PC-3 (cell line): Measurements from ENCODE around the gene SPRED3. TPM values are rescaled to one million over a fixed set of nuclear protein-coding genes. Genes with fewer than 3 reads are reported as not detected.

ENCODE experiments used
- ATAC-seq: fragments of 200-7000 bp; cut with Tn5 transposase; 2 replicates; pipeline ENCODE4 v1.9.1; 2020; ENCODE audit warnings: mild to moderate bottlenecking, moderate library complexity
- BruUV-seq: library from RNA; stranded (reverse); fragments of 400-500 nt; replicated peaks from 2 replicates; lab custom pipeline; 2021; lab: Mats Ljungman, UMichigan
- CTCF ChIA-PET: fragments of 300-600 bp; sonication (Branson Sonifier 250); formaldehyde crosslinking; loops from one replicate; lab custom pipeline; 2022; ENCODE audit warnings: antibody characterized with exemption; lab: Charles Lee
- POLR2A ChIA-PET: fragments of 300-600 bp; sonication (Branson Sonifier 250); formaldehyde crosslinking; loops from one replicate; lab custom pipeline; 2022; ENCODE audit warnings: antibody characterized with exemption; ENCODE audit not compliant: unreplicated experiment; lab: Charles Lee
- DNase-seq: peaks from one replicate; pipeline ENCODE4 v3.0.0-alpha.2; 2015
- H2AFZ ChIP-seq: fragments of 300-600 bp; sonication (generic); 2 replicates; pipeline ENCODE4 v1.6.0; 2016; ENCODE audit warnings: antibody characterized with exemption, low read length
- H3F3A ChIP-seq: fragments of 300-600 bp; sonication (generic); one replicate; pipeline ENCODE4 v1.6.0; 2017; ENCODE audit warnings: antibody characterized with exemption, low read length, control low read depth, mild to moderate bottlenecking; ENCODE audit not compliant: unreplicated experiment
- H3K27ac ChIP-seq: fragments of 300-600 bp; sonication (generic); 2 replicates; pipeline ENCODE4 v1.5.1; 2016; ENCODE audit warnings: mild to moderate bottlenecking, low read length
- H3K27me3 ChIP-seq: fragments of 300-600 bp; sonication (generic); 2 replicates; pipeline ENCODE4 v1.6.1; 2016; ENCODE audit warnings: low read length, mixed read lengths
- H3K36me3 ChIP-seq: fragments of 300-600 bp; sonication (generic); 2 replicates; pipeline ENCODE4 v1.6.1; 2016; ENCODE audit warnings: low read depth, mixed run types, low read length, mixed read lengths
- H3K4me1 ChIP-seq: fragments of 300-600 bp; sonication (generic); 2 replicates; pipeline ENCODE4 v1.5.1; 2016; ENCODE audit warnings: low read length; ENCODE audit not compliant: insufficient read depth
- H3K4me2 ChIP-seq: fragments of 300-600 bp; sonication (generic); 2 replicates; pipeline ENCODE4 v1.6.0; 2016; ENCODE audit warnings: low read length
- H3K4me3 ChIP-seq: fragments of 300-600 bp; sonication (generic); 2 replicates; pipeline ENCODE4 v1.5.1; 2016; ENCODE audit warnings: mild to moderate bottlenecking, low read length, mixed read lengths
- H3K79me2 ChIP-seq: fragments of 300-600 bp; sonication (generic); 2 replicates; pipeline ENCODE4 v1.6.1; 2017; ENCODE audit warnings: low read length, mixed read lengths
- H3K9ac ChIP-seq: fragments of 300-600 bp; sonication (generic); 2 replicates; pipeline ENCODE4 v1.6.0; 2016; ENCODE audit warnings: mild to moderate bottlenecking, low read length
- H3K9me2 ChIP-seq: fragments of 300-600 bp; sonication (generic); replicated peaks from 2 replicates; pipeline ENCODE4 v1.6.1; 2016; ENCODE audit warnings: mixed run types, low read length, mixed read lengths
- H3K9me3 ChIP-seq: fragments of 300-600 bp; sonication (generic); 2 replicates; pipeline ENCODE4 v1.6.1; 2016; ENCODE audit warnings: low read length, mixed read lengths
- H4K20me1 ChIP-seq: fragments of 300-600 bp; sonication (generic); 2 replicates; pipeline ENCODE4 v1.6.1; 2016; ENCODE audit warnings: low read length, mixed read lengths
- CTCF ChIP-seq: fragments of 300-600 bp; sonication (generic); conservative IDR thresholded peaks from 2 replicates; pipeline ENCODE4 v1.5.1; 2017; ENCODE audit warnings: antibody characterized with exemption, low read depth, mild to moderate bottlenecking, low read length
- EZH2 ChIP-seq: fragments of 300-600 bp; sonication (generic); IDR thresholded peaks from one replicate; pipeline ENCODE4 v1.6.1; 2017; ENCODE audit warnings: antibody characterized with exemption, mild to moderate bottlenecking, low read length; ENCODE audit not compliant: unreplicated experiment
- EZH2phosphoT487 ChIP-seq: fragments of 300-600 bp; sonication (generic); IDR thresholded peaks from 2 replicates; pipeline ENCODE4 v1.6.1; 2018; ENCODE audit warnings: mild to moderate bottlenecking, antibody characterized with exemption, low read length, borderline replicate concordance
- intact Hi-C: fragments of 100-400 bp; cut with micrococcal nuclease; formaldehyde crosslinking; loops from 2 replicates; pipeline ENCODE4 v1.9.0; 2023
- total RNA-seq: library from RNA; depleted of rRNA; stranded (reverse); fragments of >200 nt; gene quantifications from 2 replicates; pipeline ENCODE4 v1.2.3, GENCODE V29; 2014

SPRED3 gene
- total RNA-seq, 1 experiment from 2014 or later = 4.1 TPM

GRCh38 chr19:38377052-38377451 lies 11.4 kb upstream of the SPRED3 start:
- H3K36me3 ChIP-seq = peaks cover 15% of the 10 kb centered on the region
- no peak overlapping the region for H2AFZ ChIP-seq
- H4K20me1 ChIP-seq = peaks cover 16% of the 10 kb centered on the region; the same call in 1 of the 2 replicates
- H3K4me1 ChIP-seq = peaks cover 15% of the 10 kb centered on the region
- no peaks in the 10 kb centered on the region for H3K9me3 ChIP-seq
- H3K79me2 ChIP-seq = peaks cover 36% of the 10 kb centered on the region
- POLR2A ChIA-PET = no interaction called here
- BruUV-seq = no TSS peak
- intact Hi-C loops = no loop called here
- no peaks in the 10 kb centered on the region for H3K9me2 ChIP-seq
- DNase-seq (no peak), ATAC-seq (no peak)
- no peak overlapping the region for H3K27ac ChIP-seq
- H3K27me3 ChIP-seq = no peaks in the 10 kb centered on the region
- no peak overlapping the region; the same call in 1 of the 2 replicates for H3K4me3 ChIP-seq
- CTCF ChIA-PET = no interaction called here
- no peak for TF ChIP-seq EZH2phosphoT487
- no peak for TF ChIP-seq CTCF
- TF ChIP-seq EZH2 = no peak
- H3K4me2 ChIP-seq = peak overlapping the region; percentile 98; the same call in 1 of the 2 replicates
- no peak overlapping the region for H3K9ac ChIP-seq
- H3F3A ChIP-seq = no peaks in the 10 kb centered on the region

- no peaks in the 10 kb centered on the region for H3F3A ChIP-seq
- H4K20me1 ChIP-seq = peaks cover 16% of the 10 kb centered on the region; the same call in 1 of the 2 replicates
- no peaks in the 10 kb centered on the region for H3K27me3 ChIP-seq
- H2AFZ ChIP-seq = no peak overlapping the region
- H3K79me2 ChIP-seq = peaks cover 36% of the 10 kb centered on the region
- no peak for DNase-seq
- no TSS peak for BruUV-seq
- ChIA-PET POLR2A (no interaction called here), CTCF (no interaction called here)
- H3K4me2 ChIP-seq = no peak overlapping the region
- no peak overlapping the region for H3K4me3 ChIP-seq
- no peak for ATAC-seq
- H3K9ac ChIP-seq = no peak overlapping the region
- peaks cover 15% of the 10 kb centered on the region for H3K4me1 ChIP-seq
- H3K27ac ChIP-seq = no peak overlapping the region
- H3K9me3 ChIP-seq = no peaks in the 10 kb centered on the region
- H3K36me3 ChIP-seq = peaks cover 23% of the 10 kb centered on the region
- H3K9me2 ChIP-seq = no peaks in the 10 kb centered on the region
- TF ChIP-seq EZH2 (no peak), CTCF (no peak), EZH2phosphoT487 (no peak)
- intact Hi-C loops = no loop called here
These were observed 9.6 kb upstream of the SPRED3 start for GRCh38 chr19:38378866-38379265.

GRCh38 chr19:38381138-38381537 lies 7.4 kb upstream of the SPRED3 start:
- peaks cover 8% of the 10 kb centered on the region for H3K4me1 ChIP-seq
- H3F3A ChIP-seq = no peaks in the 10 kb centered on the region
- no peak overlapping the region for H2AFZ ChIP-seq
- intact Hi-C loops = no loop called here
- peaks cover 21% of the 10 kb centered on the region for H3K79me2 ChIP-seq
- H3K27me3 ChIP-seq = no peaks in the 10 kb centered on the region
- H3K36me3 ChIP-seq = peaks cover 23% of the 10 kb centered on the region
- ATAC-seq (no peak), DNase-seq (no peak)
- TF ChIP-seq EZH2phosphoT487 = no peak
- TF ChIP-seq CTCF = no peak
- no peak for TF ChIP-seq EZH2
- CTCF ChIA-PET = no interaction called here
- H3K9me3 ChIP-seq = no peaks in the 10 kb centered on the region
- H3K9me2 ChIP-seq = no peaks in the 10 kb centered on the region
- H3K9ac ChIP-seq = no peak overlapping the region
- no peak overlapping the region for H3K4me3 ChIP-seq
- POLR2A ChIA-PET = no interaction called here
- no TSS peak for BruUV-seq
- H3K27ac ChIP-seq = no peak overlapping the region
- H3K4me2 ChIP-seq = no peak overlapping the region
- H4K20me1 ChIP-seq = peaks cover 10% of the 10 kb centered on the region; the same call in 1 of the 2 replicates
